Muscle of leg (tissue), 11 donors: Measurements from ENCODE around the gene HAPLN2. TPM values are rescaled to one million over a fixed set of nuclear protein-coding genes. Genes with fewer than 3 reads are reported as not detected.

Experiments used
- DNase-seq: peaks from one replicate; pipeline ENCODE4 v3.0.0; 2013
- H3K27ac ChIP-seq: one replicate; pipeline ENCODE4 v1.5.1; 2013; ENCODE audit warnings: mild to moderate bottlenecking, low read length, control low read depth
- H3K27me3 ChIP-seq: one replicate; pipeline ENCODE4 v1.6.1; 2013; ENCODE audit warnings: low read length; ENCODE audit not compliant: control insufficient read depth, insufficient read depth
- H3K36me3 ChIP-seq: one replicate; pipeline ENCODE4 v1.6.1; 2013; ENCODE audit warnings: low read length; ENCODE audit not compliant: control insufficient read depth, insufficient read depth
- H3K4me1 ChIP-seq: one replicate; pipeline ENCODE4 v1.6.1; 2013; ENCODE audit warnings: low read length; ENCODE audit not compliant: control insufficient read depth, insufficient read depth
- H3K4me3 ChIP-seq: one replicate; pipeline ENCODE4 v1.5.1; 2013; ENCODE audit warnings: low read length, control low read depth
- H3K9me3 ChIP-seq: replicated peaks from 2 replicates; pipeline ENCODE4 v1.6.1; 2013; ENCODE audit warnings: low read depth, low read length; ENCODE audit not compliant: control insufficient read depth
- WGBS: methylation state at CpG from one replicate; pipeline ENCODE4 v1.1.5; 2013; ENCODE audit warnings: missing lambda C conversion rate; ENCODE audit not compliant: insufficient coverage; 5-methylcytosine and 5-hydroxymethylcytosine counted together
- polyA plus RNA-seq, 8 donors: library from polyadenylated mRNA; unstranded; fragments of 120-200 nt; gene quantifications; one replicate each; pipeline versions ENCODE4 v1.2.1 to v1.2.3, GENCODE V29; 2013; ENCODE audit warnings: inconsistent platforms in 1 of 8, low replicate concordance in 1 of 8; ENCODE audit not compliant: insufficient read length in 8 of 8, insufficient read depth in 1 of 8
- total RNA-seq: library from RNA; stranded (reverse); fragments of 120-200 nt; gene quantifications from one replicate; pipeline ENCODE4 v1.2.4, GENCODE V29; 2013

Gene HAPLN2
- total and polyA plus RNA-seq, 9 donors = 0.11 to 0.75 (median 0.43) TPM

DNA sequence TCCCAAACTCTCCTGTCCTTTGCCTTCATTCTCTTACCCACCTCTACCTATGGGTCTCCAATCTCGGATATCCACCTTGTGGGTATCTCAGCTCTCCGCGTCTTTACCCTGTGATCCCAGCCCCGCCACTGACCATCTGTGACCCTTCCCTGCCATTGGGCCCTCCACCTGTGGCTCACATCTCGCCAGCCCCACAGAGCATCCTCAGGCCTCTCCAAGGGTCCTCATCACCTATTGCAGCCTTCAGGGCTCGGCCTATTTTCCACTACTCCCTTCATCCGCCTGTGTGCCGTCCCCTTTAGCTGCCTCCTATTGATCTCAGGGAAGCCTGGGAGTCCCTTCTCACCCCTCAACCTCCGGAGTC is 33.8 kb downstream of the HAPLN2 start:
- no peak for DNase-seq
- Histone ChIP-seq H3K27me3 (peaks cover 81% of the 10 kb centered on the region), H3K36me3 (no peaks in the 10 kb centered on the region), H3K27ac (no peak overlapping the region), H3K9me3 (no peaks in the 10 kb centered on the region), H3K4me1 (peaks cover 15% of the 10 kb centered on the region), H3K4me3 (no peak overlapping the region)
- 84% methylated on average over 5 of the region's 9 CpGs for WGBS

DNA sequence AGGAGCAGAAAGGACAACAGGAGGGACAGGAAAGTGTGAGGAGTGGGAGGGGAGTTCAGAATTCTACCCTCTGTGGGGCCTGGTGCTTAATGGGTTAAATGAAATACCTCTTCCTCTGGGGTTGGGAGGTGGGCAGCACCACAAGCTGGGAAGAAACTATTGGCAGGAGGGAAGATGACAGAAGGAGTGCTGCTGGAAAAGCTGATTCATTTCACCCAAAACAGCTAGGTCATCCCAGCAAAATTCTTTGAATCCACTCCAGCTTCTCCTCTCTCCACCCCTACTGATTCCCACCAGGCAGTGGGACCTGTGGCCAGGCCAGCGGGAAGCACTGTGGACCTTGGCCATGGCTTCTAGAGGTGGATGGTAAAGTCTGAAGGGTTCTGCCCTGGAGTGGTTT is 35.5 kb downstream of the HAPLN2 start:
- Histone ChIP-seq H3K27ac (no peak overlapping the region), H3K36me3 (no peaks in the 10 kb centered on the region), H3K9me3 (no peaks in the 10 kb centered on the region), H3K4me1 (peaks cover 23% of the 10 kb centered on the region), H3K4me3 (no peak overlapping the region), H3K27me3 (peaks cover 73% of the 10 kb centered on the region)
- DNase-seq = no peak
- no CpG with 5 or more reads among the region's 1 CpG for WGBS

DNA sequence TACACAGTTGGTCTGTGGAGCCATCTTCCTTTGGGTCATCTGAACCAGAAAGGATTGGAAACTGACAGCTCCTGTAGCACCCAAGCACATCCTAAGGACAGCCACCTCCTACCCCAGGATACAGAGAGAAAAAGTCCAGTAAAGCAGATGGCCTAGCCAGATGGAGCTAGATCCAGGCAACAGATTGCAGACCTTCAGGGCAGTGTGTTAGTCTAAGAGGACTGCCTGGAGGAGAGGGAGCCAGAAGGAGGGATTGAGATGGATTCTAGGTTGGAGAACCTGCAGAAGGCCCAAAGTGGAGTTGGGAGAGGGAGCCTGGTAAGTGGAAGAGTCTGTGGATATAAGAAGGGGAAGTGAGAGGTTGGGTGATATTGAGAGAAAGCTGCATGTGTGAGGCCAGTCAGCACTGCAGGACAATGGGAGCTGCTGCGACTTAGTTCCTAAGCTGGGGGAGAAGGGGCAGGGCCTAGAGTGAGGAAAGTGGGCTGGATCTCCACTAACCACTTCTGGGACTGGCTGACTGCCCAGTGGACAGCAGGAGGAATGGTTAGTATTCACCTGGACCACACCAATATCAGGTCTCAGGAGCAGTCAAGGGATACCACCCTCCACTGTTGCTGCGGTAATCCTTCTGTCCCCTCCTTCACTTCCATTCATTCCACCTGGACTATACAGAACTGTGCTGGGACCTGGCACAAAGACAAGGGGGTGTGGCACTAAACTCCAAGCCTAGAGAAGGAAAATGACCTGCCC is 36.1 kb downstream of the HAPLN2 start:
- no peak for DNase-seq
- Histone ChIP-seq H3K36me3 (no peaks in the 10 kb centered on the region), H3K9me3 (no peaks in the 10 kb centered on the region), H3K27me3 (peaks cover 72% of the 10 kb centered on the region), H3K27ac (no peak overlapping the region), H3K4me1 (peaks cover 28% of the 10 kb centered on the region), H3K4me3 (no peak overlapping the region)
- WGBS = 22% methylated on average over 1 of the region's 2 CpGs

DNA sequence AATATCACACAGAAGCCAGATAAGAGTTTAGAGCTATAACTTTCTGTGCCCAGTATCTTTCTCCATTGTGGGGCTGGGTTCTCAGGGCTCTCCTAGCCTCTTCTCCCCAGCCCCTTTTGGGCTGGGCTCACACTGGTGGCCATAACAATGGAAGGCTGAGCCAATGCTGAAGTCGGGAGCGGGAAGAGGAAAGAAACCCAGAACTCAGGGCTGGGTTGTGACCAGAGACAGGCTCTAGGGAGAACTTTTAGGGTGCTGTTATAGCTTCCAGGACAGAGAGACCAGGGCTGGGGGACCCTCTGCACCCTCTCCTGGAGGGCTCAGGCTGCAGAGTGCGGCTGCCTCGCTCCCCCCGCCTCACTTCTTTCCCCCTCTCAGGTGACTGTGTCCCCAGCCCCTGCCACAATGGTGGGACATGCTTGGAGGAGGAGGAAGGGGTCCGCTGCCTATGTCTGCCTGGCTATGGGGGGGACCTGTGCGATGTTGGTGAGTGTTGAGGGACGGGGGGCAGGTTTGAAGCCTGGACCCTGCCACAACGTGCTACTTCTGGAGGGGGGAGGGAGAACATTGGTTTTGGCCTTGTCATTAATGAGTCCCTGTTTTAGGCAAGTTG is 36.8 kb downstream of the HAPLN2 start:
- Histone ChIP-seq H3K27ac (no peak overlapping the region), H3K4me3 (no peak overlapping the region), H3K4me1 (peaks cover 35% of the 10 kb centered on the region), H3K36me3 (no peaks in the 10 kb centered on the region), H3K9me3 (no peaks in the 10 kb centered on the region), H3K27me3 (peaks cover 67% of the 10 kb centered on the region)
- WGBS = 54% methylated on average over 5 of the region's 9 CpGs
- DNase-seq = no peak

DNA sequence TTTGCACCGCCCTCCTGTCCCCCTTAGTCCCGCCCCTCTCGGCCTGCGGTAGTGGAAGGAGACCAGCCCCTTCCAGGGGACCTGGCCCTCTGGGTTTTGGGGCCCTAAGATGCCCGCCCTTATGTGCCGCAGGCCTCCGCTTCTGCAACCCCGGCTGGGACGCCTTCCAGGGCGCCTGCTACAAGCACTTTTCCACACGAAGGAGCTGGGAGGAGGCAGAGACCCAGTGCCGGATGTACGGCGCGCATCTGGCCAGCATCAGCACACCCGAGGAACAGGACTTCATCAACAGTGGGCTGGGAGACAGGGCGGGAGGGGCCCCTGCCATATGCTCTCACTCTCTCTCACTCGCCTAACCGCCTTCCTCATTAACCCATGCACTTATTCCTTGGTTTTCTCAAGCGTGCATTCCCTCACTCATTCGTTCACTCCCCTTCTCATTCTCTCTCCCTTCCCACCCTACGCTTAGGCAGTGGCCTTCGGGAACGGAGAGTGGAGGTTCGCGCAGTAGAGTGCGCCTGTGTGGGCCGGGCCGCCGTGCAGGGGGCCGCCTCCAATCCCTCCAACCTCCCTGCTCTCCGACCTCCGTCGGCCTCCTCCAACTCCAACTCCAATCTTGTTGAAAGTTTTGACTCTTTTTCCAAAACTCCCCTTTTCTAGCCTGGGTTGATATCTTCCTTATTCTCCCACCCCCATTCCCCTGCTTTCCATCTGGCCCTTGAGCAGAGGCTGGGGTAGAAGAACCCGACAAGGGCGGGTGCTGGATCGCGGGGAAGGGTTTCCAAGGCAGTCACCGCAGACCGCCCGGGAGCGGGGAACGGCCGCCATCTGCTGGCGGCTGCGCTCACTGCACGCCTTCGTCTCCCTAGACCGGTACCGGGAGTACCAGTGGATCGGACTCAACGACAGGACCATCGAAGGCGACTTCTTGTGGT is 37.9 kb downstream of the HAPLN2 start:
- Histone ChIP-seq H3K27me3 (peaks cover 60% of the 10 kb centered on the region), H3K27ac (no peak overlapping the region)

DNA sequence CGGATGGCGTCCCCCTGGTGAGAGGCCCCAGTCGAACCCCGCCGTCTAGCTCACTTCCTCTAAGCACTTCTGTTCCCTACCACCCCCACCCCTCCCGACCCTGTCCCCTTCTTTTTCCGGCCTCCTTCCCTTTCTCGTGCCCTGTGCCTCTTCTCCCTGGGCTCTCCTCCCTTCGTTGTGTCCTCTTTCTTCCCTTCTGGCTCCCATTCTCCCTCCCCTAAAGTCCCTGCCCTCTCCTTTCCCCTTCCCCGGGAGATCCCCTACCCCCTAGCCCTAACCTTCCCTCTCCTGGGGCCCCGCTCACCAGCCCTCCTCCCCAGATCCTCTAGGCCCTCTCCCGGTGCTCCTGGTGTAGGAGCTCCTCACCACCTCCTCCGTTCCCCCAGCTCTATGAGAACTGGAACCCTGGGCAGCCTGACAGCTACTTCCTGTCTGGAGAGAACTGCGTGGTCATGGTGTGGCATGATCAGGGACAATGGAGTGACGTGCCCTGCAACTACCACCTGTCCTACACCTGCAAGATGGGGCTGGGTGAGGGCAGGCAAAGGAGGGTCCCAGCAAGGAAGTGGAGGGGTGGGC is 38.6 kb downstream of the HAPLN2 start:
- no peak overlapping the region for H3K4me3 ChIP-seq
- WGBS = 10% methylated on average over 12 of the region's 15 CpGs
- peaks cover 56% of the 10 kb centered on the region for H3K27me3 ChIP-seq
- peak; percentile 32 for DNase-seq
- H3K27ac ChIP-seq = no peak overlapping the region
- H3K4me1 ChIP-seq = peaks cover 53% of the 10 kb centered on the region
- H3K9me3 ChIP-seq = no peaks in the 10 kb centered on the region
- H3K36me3 ChIP-seq = no peaks in the 10 kb centered on the region

More for the DNA sequence above, 37.9 kb downstream of the HAPLN2 start:
- Histone ChIP-seq H3K9me3 (no peaks in the 10 kb centered on the region), H3K36me3 (no peaks in the 10 kb centered on the region), H3K4me3 (peak overlapping the region; percentile 22), H3K4me1 (peaks cover 45% of the 10 kb centered on the region)
- peak; percentile 76 for DNase-seq
- WGBS = under 1% methylated on average over 53 of the region's 54 CpGs

DNA sequence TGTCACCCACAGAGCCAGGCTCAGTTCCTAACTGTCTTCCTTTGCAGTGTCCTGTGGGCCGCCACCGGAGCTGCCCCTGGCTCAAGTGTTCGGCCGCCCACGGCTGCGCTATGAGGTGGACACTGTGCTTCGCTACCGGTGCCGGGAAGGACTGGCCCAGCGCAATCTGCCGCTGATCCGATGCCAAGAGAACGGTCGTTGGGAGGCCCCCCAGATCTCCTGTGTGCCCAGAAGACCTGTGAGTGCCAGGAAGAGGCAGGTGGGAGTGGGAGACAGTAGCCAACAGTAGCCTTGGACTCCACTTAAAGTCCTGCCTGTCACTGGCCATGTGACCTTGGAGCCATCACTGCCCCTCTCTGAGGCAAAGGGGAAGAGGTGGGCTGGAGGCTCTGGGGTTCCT is 39.3 kb downstream of the HAPLN2 start:
- Histone ChIP-seq H3K27ac (no peak overlapping the region), H3K4me1 (peaks cover 59% of the 10 kb centered on the region), H3K9me3 (no peaks in the 10 kb centered on the region), H3K4me3 (no peak overlapping the region), H3K27me3 (peaks cover 50% of the 10 kb centered on the region), H3K36me3 (no peaks in the 10 kb centered on the region)
- WGBS = 75% methylated on average over 14 of the region's 14 CpGs
- DNase-seq = no peak

DNA sequence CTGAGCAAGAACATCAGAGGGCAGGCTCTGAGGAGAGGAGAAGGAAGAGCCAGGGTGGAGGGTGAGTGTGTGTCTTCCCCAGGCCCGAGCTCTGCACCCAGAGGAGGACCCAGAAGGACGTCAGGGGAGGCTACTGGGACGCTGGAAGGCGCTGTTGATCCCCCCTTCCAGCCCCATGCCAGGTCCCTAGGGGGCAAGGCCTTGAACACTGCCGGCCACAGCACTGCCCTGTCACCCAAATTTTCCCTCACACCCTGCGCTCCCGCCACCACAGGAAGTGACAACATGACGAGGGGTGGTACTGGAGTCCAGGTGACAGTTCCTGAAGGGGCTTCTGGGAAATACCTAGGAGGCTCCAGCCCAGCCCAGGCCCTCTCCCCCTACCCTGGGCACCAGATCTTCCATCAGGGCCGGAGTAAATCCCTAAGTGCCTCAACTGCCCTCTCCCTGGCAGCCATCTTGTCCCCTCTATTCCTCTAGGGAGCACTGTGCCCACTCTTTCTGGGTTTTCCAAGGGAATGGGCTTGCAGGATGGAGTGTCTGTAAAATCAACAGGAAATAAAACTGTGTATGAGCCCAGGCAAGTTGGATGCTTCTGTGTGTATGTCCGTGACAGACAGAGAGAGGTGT is 39.8 kb downstream of the HAPLN2 start:
- Histone ChIP-seq H3K4me1 (peaks cover 65% of the 10 kb centered on the region), H3K9me3 (no peaks in the 10 kb centered on the region), H3K27me3 (peaks cover 46% of the 10 kb centered on the region), H3K4me3 (no peak overlapping the region), H3K27ac (no peak overlapping the region), H3K36me3 (no peaks in the 10 kb centered on the region)
- DNase-seq = peak; percentile 32
- 78% methylated on average over 4 of the region's 10 CpGs for WGBS

DNA sequence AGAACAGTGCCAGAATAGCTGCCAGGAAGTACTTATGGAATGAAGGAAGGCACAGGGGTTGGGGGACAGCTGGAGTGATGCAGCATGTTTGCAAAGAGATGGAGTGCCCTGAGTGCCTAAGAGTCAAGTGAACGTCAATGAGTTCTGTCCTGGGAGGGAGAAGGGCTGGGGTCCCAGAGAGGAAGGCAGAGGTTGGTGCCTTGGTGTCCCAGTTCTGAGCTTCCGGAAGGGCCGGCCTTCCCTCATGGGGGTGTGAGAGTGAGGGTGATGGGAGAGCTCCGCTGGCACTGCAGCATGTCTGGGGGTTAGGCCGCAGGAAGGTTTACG is 40.4 kb downstream of the HAPLN2 start:
- H3K9me3 ChIP-seq = no peaks in the 10 kb centered on the region
- H3K4me1 ChIP-seq = peaks cover 71% of the 10 kb centered on the region
- no peak overlapping the region for H3K4me3 ChIP-seq
- no peaks in the 10 kb centered on the region for H3K36me3 ChIP-seq
- peak overlapping the region; percentile 38 for H3K27ac ChIP-seq
- DNase-seq = no peak
- WGBS = 19% methylated on average over 6 of the region's 6 CpGs
- peaks cover 40% of the 10 kb centered on the region for H3K27me3 ChIP-seq
